Thyroid gland (tissue), 4 donors: ENCODE results near the gene PHF14.

Experiments
- POLR2A ChIP-seq, 2 donors: fragments of 450-650 bp; IDR thresholded peaks; one replicate each; pipeline ENCODE4 v1.6.1; 2017; ENCODE audit warnings: antibody characterized with exemption in 2 of 2, mild to moderate bottlenecking in 2 of 2, moderate library complexity in 1 of 2
- TF ChIP-seq, protein P1 (sequence below), 6 experiments: fragments of 200-600 bp in 3 of 6; fragments of 450-650 bp in 3 of 6; sonication (generic) in 3 of 6; IDR thresholded peaks; one replicate each; pipeline ENCODE4 v1.5.1; 2016 to 2019; ENCODE audit warnings: antibody characterized with exemption in 6 of 6, mild to moderate bottlenecking in 2 of 6, inconsistent platforms in 1 of 6, moderate library complexity in 1 of 6

DNA sequence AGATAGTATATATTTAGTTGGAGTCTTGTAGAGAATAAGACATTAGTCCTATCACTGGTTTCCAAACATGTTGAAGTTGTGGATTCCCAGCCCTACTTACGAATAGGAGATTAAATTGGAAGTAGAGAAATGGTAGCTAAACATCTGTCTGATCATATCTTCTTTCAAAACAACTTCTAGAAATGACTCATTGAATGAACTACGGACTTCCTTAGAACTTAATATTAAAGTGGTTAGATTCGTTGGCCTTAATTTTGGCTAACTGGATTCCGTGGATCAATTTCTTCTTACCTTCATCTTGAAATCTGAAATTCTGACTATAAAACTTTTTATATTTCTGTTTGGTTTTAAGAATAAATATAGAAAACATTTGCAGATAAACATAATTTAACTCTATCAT, 3.4 kb downstream of the PHF14 start:
- TF ChIP-seq, protein P1, sequence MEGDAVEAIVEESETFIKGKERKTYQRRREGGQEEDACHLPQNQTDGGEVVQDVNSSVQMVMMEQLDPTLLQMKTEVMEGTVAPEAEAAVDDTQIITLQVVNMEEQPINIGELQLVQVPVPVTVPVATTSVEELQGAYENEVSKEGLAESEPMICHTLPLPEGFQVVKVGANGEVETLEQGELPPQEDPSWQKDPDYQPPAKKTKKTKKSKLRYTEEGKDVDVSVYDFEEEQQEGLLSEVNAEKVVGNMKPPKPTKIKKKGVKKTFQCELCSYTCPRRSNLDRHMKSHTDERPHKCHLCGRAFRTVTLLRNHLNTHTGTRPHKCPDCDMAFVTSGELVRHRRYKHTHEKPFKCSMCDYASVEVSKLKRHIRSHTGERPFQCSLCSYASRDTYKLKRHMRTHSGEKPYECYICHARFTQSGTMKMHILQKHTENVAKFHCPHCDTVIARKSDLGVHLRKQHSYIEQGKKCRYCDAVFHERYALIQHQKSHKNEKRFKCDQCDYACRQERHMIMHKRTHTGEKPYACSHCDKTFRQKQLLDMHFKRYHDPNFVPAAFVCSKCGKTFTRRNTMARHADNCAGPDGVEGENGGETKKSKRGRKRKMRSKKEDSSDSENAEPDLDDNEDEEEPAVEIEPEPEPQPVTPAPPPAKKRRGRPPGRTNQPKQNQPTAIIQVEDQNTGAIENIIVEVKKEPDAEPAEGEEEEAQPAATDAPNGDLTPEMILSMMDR (IDR thresholded peaks at IDR 0.05) = no peak
- no peak for TF ChIP-seq POLR2A (IDR thresholded peaks at IDR 0.05)
